T-helper 1 cell treated with Interleukin-12 subunit alpha and Interleukin-12 subunit beta and Interleukin-4 antibody, amounts not matched to agents 30 μg/mL and 1 μg/mL, for 36 hours (primary cell): Measurements from ENCODE around the gene CEP120.

Source experiments
- H3K27ac Mint-ChIP-seq: one replicate; pipeline ENCODE4 v1.8.0; 2021; ENCODE audit warnings: mild to moderate bottlenecking, mixed read lengths
- H3K27me3 Mint-ChIP-seq: one replicate; pipeline ENCODE4 v1.8.0; 2021; ENCODE audit warnings: low read depth, mixed read lengths
- H3K36me3 Mint-ChIP-seq: one replicate; pipeline ENCODE4 v1.8.0; 2021; ENCODE audit warnings: low read depth, mixed read lengths
- H3K4me1 Mint-ChIP-seq: one replicate; pipeline ENCODE4 v1.8.0; 2021; ENCODE audit warnings: low read depth, mixed read lengths
- H3K4me3 Mint-ChIP-seq: one replicate; pipeline ENCODE4 v1.8.0; 2021; ENCODE audit warnings: mild to moderate bottlenecking, moderate library complexity, mixed read lengths
- H3K9me3 Mint-ChIP-seq: one replicate; pipeline ENCODE4 v1.8.0; 2021; ENCODE audit warnings: mixed read lengths

The CEP120 gene

DNA sequence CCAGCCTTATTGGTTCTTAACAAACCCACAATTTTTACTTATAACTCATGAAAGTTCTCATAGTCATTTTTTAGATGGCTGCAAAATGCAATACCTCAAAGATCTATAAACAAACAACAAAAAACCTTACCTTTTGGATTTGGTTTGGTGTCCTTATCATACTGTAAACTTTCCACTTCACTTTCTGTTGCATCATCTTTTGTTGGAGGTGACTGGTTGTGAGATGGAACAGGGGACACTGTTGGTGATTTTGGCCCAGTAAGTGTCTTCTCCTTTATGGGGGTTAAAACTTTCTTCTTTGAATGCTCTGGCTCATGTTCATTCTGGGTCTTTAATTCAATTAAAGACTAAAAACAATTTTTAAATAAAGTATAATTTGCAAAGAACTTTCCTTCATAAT, 33.4 kb downstream of the CEP120 start:
- Mint-ChIP-seq H3K9me3 (no peaks in the 10 kb centered on the region), H3K27me3 (no peaks in the 10 kb centered on the region), H3K4me1 (no peaks in the 10 kb centered on the region), H3K4me3 (no peak overlapping the region), H3K36me3 (peaks cover 29% of the 10 kb centered on the region), H3K27ac (no peak overlapping the region)

DNA sequence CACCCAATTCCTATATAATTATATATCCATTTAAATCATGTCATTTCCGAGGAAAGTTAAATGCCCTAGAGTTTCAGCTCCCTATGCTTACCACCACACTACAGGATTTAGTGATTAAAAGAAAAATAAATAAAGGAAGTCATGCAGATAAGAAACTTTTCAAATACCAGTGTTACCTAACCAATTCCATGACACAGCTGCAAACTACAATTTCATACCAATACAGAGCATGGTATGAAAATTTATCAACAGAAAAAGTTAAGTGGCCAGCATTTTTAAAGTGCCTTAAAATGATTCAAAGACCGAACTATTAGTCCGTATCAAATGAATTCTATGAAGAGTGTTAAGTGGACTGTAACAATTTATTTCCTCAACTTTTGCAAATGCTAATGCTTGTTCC, 35.9 kb downstream of the CEP120 start:
- H3K27me3 Mint-ChIP-seq, result no peaks in the 10 kb centered on the region
- peaks cover 29% of the 10 kb centered on the region for H3K36me3 Mint-ChIP-seq
- H3K4me1 Mint-ChIP-seq, result no peaks in the 10 kb centered on the region
- H3K27ac Mint-ChIP-seq, result no peak overlapping the region
- no peaks in the 10 kb centered on the region for H3K9me3 Mint-ChIP-seq
- no peak overlapping the region for H3K4me3 Mint-ChIP-seq

DNA sequence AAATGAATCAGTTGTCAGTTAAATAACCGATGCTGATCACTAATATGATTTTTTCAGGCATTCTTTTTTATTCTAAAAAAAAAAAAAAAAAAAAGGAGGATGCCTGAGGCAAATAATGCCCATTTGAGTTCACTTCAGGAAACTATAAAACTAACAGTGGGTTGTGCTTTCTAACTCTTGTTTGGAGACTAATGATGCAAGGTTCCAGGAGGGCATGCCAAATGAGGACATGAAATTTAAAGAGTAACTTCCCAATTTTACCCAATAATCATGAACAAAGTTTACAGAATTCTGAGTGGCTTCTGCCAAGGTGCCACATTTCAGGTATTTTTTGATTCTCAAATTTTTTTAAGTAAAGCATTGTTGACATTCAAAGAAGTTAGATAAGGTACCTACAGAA, 41.0 kb downstream of the CEP120 start:
- Mint-ChIP-seq H3K27ac (no peak overlapping the region), H3K4me3 (no peak overlapping the region), H3K27me3 (no peaks in the 10 kb centered on the region), H3K36me3 (peaks cover 40% of the 10 kb centered on the region), H3K9me3 (no peaks in the 10 kb centered on the region), H3K4me1 (peaks cover 6% of the 10 kb centered on the region)

DNA sequence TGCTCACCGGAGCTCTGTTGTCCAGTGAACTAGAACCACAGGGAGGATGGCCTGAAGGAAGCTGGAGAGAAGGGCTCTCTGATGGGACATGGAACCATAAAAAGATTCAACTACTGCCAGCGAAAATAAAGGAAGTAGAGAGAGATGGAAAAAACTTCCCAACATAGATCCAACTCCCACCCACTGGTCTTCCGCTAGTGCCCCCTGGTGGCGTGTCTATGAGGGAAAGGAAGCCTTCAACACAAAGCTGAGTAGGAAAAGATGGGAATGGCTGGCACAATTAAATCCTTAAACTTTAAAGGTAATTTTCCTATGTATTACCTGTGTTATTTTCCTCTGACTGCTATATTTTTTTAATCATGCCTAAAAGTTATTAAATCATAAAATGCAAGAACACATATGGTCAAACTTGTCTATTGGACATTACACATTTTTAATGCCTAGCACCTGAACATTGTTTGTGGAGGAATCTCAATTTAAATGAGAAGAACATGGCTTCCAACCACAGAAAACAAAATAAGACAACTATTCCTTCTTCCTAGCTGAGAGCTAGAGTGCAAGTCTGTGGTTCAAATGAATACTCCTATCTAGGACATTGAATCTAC, 51.5 kb downstream of the CEP120 start:
- H3K9me3 Mint-ChIP-seq, result no peaks in the 10 kb centered on the region
- H3K4me3 Mint-ChIP-seq, result no peak overlapping the region
- peaks cover 48% of the 10 kb centered on the region for H3K36me3 Mint-ChIP-seq
- H3K4me1 Mint-ChIP-seq, result no peaks in the 10 kb centered on the region
- H3K27me3 Mint-ChIP-seq, result no peaks in the 10 kb centered on the region
- H3K27ac Mint-ChIP-seq, result no peak overlapping the region

DNA sequence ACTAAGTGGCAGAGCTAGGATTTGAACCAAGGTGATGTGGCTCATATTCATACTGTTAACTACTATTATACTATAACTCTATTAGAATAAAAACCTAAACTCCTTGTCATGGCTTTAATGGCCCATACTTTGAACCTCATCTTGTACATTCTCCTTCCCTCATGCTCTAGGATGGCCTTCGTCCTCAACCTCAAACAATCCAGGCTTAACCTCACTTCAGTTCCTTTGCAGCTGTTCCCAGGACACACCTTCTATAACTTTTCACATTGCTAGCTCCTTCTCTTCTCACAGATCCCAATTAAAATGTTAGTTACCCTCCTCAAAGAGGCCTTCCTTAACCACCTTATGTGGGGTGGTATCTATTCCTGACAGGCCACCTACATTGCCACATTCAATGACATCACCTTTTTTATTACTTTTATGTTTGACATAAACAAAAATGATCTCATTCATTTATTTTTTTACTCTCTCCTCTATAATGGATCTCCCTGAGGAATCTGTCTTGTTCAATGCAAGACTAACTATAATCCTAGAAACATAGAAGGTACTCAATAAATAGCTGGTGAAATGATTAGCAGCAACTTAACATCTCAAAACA, 53.7 kb downstream of the CEP120 start:
- Mint-ChIP-seq H3K4me1 (no peaks in the 10 kb centered on the region), H3K27ac (no peak overlapping the region), H3K36me3 (peaks cover 32% of the 10 kb centered on the region), H3K9me3 (no peaks in the 10 kb centered on the region), H3K4me3 (no peak overlapping the region), H3K27me3 (no peaks in the 10 kb centered on the region)

DNA sequence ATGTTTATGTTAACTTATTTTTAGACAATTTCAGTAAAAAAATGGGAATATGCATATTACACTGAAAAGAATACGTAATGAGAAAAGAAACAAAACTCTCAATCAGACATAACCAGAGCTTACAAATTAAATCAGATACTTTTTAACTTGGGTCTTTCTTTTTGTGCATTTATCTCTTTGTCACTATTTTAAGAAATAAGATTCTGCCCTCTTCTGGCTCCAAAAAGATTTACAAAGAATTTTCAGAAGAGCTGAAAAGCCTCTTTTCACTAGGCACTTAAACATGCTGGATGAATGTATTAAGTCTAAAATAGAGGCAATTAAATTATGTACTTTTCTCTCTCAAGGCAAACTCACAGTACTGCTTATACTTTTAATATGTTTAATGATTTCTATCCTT, 55.5 kb downstream of the CEP120 start:
- Mint-ChIP-seq H3K36me3 (peaks cover 25% of the 10 kb centered on the region), H3K9me3 (no peaks in the 10 kb centered on the region), H3K4me1 (no peaks in the 10 kb centered on the region), H3K4me3 (no peak overlapping the region), H3K27me3 (no peaks in the 10 kb centered on the region), H3K27ac (no peak overlapping the region)

DNA sequence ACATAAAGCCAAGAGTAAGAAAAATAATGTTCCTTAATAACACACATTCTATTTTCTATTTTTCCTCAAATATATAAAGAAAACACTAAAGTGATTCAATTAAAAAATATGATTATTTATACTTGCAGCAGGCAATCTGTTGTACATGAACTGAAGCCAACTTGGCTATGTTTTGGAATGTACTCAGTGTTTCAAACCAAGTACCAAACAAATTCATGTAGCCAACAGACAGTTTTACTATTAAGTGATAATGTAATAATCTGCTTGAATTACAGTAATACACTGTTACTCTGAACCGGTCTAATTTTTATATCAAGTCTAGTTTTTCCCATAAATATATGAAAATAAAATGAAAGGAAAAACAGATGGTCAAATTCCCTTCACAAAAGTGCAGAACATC, 58.0 kb downstream of the CEP120 start:
- H3K27me3 Mint-ChIP-seq, result no peaks in the 10 kb centered on the region
- H3K9me3 Mint-ChIP-seq, result no peaks in the 10 kb centered on the region
- peaks cover 20% of the 10 kb centered on the region for H3K36me3 Mint-ChIP-seq
- no peak overlapping the region for H3K27ac Mint-ChIP-seq
- no peaks in the 10 kb centered on the region for H3K4me1 Mint-ChIP-seq
- no peak overlapping the region for H3K4me3 Mint-ChIP-seq

DNA sequence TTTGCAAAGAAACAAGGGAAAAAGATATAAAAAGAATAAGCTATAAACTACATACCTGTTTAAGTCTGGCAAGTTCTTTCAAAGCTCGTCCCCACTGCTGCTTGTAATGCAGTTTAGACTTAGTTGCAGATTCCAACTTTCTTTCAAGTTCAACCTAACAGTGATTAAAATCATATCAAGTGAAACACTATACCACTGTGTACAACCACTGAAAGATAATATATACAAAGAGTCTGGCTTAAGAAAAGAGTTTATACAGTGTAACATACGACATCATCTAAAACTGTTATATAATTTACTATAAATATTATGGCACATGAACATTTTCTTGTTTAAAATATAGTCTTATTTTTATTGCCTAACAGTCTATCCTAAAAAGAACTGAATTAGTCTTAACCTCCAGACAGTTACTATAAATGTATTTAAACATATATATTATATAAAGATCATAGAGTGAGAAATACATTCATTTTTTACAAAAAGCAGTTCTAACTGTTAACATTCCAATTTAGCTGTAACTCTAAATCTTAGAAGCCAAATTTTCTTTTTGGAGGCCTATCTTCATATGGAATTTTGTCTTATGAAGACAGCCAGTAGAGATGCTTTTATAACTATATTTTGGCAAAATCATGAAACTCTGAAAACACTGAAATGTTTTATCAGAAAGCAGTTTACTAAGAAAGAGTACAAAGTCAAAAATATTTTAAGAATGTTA, 58.6 kb downstream of the CEP120 start:
- Mint-ChIP-seq H3K27me3 (no peaks in the 10 kb centered on the region), H3K27ac (no peak overlapping the region), H3K9me3 (no peaks in the 10 kb centered on the region), H3K4me3 (no peak overlapping the region), H3K36me3 (peaks cover 23% of the 10 kb centered on the region), H3K4me1 (no peaks in the 10 kb centered on the region)

DNA sequence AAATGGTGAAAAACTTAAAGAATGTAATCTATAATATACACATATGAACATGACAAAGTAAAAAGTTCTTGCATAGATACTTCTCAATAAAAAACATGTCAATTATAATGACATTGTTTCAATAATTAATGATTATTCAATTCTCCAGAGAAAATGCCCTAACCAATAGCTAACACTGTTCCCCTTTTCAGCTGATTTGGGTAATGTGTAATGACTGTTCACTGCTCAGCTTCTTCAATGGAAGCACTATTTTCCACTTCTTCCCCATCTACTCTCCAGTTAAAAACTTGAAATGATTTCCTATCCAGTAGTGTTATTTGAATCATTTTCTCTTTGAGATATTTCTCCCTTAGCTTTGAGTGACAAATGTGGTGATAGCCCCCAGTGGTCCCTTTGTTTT, 62.3 kb downstream of the CEP120 start:
- H3K27me3 Mint-ChIP-seq, result no peaks in the 10 kb centered on the region
- H3K36me3 Mint-ChIP-seq, result peaks cover 38% of the 10 kb centered on the region
- H3K27ac Mint-ChIP-seq, result no peak overlapping the region
- no peaks in the 10 kb centered on the region for H3K4me1 Mint-ChIP-seq
- H3K4me3 Mint-ChIP-seq, result no peak overlapping the region
- peaks cover 11% of the 10 kb centered on the region for H3K9me3 Mint-ChIP-seq

DNA sequence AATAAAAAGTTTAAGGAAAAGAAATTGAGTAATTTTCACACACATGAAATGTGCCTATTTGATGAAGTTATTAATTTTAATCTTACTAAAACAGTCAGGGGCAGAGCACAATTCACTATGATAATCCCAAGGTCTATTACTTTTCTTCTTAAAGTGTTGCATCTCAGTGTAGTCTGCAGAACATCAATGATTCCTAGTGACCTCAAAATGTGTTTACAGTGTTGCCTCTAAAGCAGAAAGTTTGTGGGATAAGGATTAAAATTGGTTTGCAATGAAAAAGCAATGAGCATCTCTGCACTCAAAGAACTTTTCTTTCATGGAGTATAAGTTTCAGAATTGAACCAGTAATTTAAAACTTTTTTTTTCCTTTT, 63.0 kb downstream of the CEP120 start:
- Mint-ChIP-seq H3K36me3 (peaks cover 40% of the 10 kb centered on the region), H3K4me3 (no peak overlapping the region), H3K27me3 (no peaks in the 10 kb centered on the region), H3K4me1 (no peaks in the 10 kb centered on the region), H3K27ac (no peak overlapping the region), H3K9me3 (peaks cover 11% of the 10 kb centered on the region)

DNA sequence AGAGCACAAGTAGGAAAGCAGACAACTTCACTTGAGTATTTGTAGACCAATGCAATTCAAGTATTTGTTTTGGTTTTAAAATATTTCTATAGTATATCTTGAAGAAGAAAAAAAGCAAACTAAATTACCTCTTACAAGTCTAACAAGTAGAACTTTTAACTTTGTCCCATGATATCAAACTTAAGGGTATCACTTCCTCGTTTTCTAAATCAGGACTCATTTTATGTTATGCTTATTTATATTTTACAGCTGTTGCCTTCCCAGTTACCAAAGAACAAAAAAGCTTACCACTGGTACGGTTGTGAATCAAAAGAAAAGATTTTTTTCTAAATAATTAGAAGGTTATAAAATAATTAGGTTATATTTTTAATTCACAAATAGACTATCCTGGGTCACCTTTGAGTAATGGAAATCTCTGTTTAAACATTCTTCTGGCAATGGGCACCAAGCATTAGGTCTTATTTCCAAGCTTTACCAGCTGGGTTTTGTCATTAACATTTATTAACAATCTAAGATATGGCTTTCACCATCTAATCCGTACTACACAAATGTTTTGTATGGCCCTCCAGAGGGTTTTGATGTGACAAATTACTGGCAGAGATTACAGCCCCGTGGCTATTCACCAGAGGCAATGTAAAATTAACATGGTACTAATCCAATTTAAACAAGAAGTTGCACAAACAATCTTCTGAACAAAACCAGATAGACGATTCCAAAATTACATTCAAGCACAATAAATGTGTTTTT, 63.6 kb downstream of the CEP120 start:
- Mint-ChIP-seq H3K27ac (no peak overlapping the region), H3K36me3 (peaks cover 42% of the 10 kb centered on the region), H3K27me3 (no peaks in the 10 kb centered on the region), H3K9me3 (peaks cover 11% of the 10 kb centered on the region), H3K4me1 (no peaks in the 10 kb centered on the region), H3K4me3 (no peak overlapping the region)

DNA sequence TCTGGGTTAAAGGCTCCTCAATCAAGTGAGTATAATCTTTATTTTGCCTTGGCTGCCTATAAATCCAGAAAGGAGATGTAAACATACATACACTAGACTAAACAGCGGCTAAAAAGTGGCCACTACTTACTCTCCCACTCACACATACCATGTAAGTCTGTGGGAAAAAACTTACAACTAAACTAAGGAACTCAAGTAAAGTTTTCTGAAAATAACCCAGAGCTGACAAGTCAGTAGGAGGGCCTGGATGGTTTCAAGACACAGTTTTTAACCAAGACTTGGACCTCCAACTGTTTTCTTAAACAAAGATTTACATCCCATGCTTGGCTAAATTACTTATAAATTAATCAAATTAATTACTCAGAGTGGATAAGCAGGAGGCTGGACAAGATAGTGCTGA, 64.5 kb downstream of the CEP120 start:
- Mint-ChIP-seq H3K27ac (no peak overlapping the region), H3K27me3 (no peaks in the 10 kb centered on the region), H3K36me3 (peaks cover 42% of the 10 kb centered on the region), H3K9me3 (peaks cover 16% of the 10 kb centered on the region), H3K4me3 (no peak overlapping the region), H3K4me1 (no peaks in the 10 kb centered on the region)

DNA sequence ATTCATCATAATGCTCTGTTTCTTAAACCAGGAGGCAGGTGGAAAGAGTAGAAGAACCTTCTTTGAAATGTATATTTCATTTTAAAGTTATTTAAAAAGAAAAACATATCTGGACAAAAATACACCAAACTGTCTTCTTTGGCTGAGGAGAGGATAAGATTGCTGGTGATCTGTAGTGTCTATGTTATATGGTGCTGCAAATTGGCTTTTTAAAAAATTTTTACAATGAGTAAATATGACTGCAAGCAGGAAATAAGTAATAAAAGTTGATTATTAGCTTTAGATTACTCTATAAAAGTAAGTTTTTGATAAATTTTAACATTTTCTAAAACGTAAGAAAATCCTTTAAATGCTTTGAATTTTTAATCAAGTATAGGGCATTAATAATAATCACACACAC, 64.9 kb downstream of the CEP120 start:
- Mint-ChIP-seq H3K27me3 (no peaks in the 10 kb centered on the region), H3K4me1 (no peaks in the 10 kb centered on the region), H3K36me3 (peaks cover 40% of the 10 kb centered on the region), H3K9me3 (peaks cover 19% of the 10 kb centered on the region), H3K27ac (no peak overlapping the region), H3K4me3 (no peak overlapping the region)

DNA sequence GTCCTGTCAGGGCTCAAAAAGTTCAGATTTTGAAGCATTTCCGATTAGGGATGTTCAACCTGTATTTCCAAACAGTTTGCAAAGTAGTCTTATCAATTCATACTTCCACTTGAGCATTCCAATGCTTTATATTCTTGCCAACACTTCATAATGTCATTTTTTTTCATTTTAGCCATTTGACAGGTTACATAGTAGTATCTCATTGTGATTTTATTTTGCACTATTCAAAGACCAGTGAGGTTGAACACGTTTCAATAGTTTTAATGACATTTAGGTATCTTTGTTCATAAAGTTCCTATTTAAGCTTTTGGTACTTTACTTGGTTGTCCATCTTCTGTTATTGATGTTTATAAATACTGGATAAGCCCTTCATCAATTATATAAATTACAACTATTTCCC, 71.4 kb downstream of the CEP120 start:
- Mint-ChIP-seq H3K4me1 (no peaks in the 10 kb centered on the region), H3K4me3 (no peak overlapping the region), H3K36me3 (peaks cover 23% of the 10 kb centered on the region), H3K27me3 (no peaks in the 10 kb centered on the region), H3K9me3 (peaks cover 14% of the 10 kb centered on the region), H3K27ac (no peak overlapping the region)

DNA sequence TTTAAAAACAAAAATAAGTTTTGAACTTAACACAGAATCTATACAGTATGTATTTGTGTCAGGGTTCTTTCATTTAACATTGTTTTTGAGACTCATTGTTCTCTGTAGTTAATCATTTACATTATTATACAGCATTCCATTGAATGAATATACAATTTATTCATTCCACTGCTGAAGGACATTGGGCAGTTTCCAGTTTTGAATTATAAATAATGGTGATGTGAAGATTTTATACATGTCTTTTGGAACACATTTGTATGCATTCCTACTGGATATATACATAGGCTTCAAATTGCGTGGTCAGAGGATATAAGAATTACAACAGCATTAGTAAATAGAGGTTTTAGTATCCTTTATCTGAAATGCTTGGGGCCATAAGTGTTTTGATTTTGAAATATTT, 72.0 kb downstream of the CEP120 start:
- H3K27me3 Mint-ChIP-seq, result no peaks in the 10 kb centered on the region
- H3K36me3 Mint-ChIP-seq, result peaks cover 20% of the 10 kb centered on the region
- no peaks in the 10 kb centered on the region for H3K4me1 Mint-ChIP-seq
- no peak overlapping the region for H3K27ac Mint-ChIP-seq
- H3K9me3 Mint-ChIP-seq, result peaks cover 9% of the 10 kb centered on the region
- H3K4me3 Mint-ChIP-seq, result no peak overlapping the region
